GM19023 (cell line): ENCODE data around the gene AHCYL1.
A peak's percentile ranks its signal among the peaks of the same experiment; 100 is the strongest.
"Not testable (repeated sequence)": the region's sequence is repeated elsewhere in the genome, so short reads cannot be mapped to it uniquely, and the experiment has no call there.

Experiments
- ATAC-seq: cut with Tn5 transposase; IDR thresholded peaks from one replicate; pipeline ENCODE4 v1.9.1; 2021; ENCODE audit warnings: mild to moderate bottlenecking, moderate library complexity; ENCODE audit not compliant: unreplicated experiment

Gene AHCYL1

DNA sequence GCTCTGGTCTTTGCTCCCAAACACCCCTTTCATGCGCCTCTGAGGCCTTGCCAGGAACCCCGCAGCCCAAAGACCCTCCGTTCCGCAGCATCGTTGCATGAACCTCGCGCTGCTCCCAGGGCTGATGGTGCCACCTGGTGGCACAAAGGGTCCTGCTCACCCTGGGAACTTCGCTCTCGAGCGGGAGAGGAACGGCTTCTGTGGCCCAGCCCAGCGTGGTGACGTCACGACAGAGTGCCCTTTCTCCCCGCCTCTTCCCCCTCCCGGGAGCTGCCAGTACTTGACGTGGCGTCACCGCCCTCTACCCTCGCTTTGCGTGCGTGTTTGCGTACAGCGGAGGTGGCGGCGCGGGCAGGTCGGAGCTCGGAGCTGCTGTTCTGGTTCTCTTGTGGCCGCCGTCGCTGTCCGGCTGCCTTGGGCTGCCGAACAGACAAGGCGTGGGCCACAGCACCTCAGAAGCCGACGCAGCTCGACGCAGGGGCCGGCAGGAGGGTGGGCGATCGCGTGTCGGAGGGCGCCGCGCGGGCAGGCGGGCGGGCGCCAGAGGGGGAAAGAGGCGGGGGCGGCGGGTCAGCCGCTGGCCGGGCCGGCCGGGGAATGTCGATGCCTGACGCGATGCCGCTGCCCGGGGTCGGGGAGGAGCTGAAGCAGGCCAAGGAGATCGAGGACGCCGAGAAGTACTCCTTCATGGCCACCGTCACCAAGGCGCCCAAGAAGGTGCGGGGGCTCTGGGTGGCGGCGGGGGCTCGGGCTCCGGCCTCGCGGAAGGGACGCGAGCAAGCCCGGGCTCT is at the start of gene AHCYL1:
Gene AHCYL1 (plus strand): TSS at position 310 of the 791 bp plus-strand sequence. CDS start 288 bp downstream, at position 598.
- peak; percentile 96 for ATAC-seq

DNA sequence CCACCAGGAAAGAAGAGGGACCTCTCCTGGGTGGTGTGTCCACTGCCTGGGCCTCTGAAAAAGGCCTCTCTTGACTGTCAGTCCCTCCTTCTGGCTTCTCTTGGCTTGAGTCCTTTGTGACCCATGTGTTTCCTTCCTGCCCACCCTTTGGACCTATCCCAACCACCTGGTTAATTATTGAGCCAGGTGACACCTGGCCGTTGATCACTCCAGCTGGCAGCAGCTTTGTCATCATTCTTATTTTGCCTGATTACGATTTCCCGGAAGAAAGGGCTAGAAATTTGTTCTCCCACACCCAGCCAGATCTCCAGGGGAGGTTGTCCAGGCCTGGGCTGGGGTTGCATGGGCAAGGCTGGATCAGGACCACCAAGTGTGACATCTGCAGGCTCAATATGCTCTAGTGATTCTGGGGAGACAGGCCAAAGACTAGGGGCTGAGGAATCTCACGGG is 49.1 kb upstream of the AHCYL1 start:
- ATAC-seq, result no peak

DNA sequence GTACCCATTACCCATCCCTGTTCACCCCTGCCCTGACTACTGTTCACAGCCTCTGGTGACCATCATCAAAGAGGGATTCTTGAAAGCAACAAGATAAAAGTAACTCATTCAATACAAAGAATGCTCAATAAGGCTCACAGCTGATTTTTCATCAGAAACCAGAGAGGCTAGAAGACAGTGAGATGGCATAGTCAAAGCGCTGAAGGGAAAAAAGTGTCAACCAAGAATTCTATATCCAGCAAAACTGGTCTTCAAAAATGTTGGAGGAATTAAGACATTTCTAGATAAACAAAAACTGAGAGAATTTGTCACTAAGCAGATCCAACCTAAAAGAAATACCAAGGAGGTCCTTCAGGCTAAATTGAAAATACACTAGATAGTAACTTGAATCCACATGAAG is 46.8 kb upstream of the AHCYL1 start:
- no peak for ATAC-seq

DNA sequence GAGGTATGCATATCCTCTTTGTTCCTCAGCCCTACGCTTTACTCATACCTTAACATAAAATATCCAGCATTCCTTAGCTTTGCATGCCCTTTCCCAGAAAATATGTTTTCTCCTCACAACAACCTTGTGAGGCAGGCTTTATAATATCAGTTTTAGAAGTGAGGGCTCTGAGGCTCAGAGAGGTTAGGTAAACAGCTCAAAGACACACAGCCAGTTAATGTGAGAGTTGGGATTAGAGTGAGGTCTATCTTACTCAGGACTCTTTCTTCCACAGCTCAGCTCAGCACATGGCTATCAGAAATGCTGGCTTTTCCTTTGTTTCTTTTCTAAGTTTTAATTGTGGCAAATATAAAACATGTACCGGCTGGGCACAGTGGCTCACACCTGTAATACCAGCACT is 46.0 kb upstream of the AHCYL1 start:
- no peak for ATAC-seq

DNA sequence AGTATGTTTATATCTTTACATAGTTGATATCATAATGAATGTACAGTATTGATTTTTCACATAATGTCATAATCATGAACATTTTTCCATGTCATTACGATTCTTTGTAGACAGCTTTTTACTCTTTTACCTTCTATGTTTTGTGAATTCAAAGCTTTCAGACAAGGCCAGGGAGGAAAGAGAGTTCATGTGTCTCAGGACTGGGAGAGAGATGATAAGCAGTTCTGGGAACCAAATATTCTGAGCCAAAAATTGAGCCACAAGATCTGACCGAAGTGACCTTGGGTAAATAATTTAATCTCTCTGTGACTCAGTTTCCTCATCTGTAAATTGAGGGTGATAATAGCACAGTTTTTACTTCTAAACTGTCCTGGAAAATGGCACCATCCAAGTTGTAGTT is 42.1 kb upstream of the AHCYL1 start:
- no peak for ATAC-seq

DNA sequence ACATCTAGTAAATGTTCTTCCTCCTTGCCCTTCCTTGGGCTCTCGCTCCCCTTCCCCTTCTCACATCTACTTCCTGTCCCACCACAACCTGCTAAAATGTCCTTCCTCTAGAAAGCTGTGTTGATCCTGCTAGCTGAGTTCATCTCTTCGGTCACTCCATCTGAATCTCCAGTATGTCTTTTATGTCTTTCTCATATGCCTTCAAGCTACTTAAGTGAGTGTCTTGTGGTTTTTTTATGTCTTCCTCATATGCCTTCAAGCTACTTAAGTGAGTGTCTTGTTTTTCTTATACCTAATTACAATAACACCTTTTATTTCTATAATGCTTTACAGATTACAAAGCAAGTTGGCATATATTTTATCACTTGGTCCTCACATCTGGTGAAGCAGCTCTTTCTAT is 40.0 kb upstream of the AHCYL1 start:
- no peak for ATAC-seq

DNA sequence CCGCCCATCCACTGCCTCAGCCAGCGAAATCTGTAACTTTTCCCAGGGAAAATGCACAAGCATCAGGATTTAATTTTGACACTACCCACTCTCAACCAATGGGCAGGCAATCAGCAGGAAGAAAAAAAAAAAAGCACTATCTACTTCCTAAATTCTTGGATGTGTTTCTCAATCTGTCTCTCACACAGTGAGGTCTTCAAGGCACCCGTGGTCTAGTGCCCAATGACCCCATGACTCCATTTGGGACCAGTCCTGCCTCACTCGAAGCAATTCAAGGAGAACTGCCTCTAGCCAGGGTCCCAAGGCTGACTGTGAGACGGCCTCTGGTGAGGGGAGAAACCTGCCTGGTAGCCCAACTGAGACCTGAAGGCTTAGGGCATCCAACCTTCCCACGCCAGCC is 38.1 kb upstream of the AHCYL1 start:
- ATAC-seq, result no peak

DNA sequence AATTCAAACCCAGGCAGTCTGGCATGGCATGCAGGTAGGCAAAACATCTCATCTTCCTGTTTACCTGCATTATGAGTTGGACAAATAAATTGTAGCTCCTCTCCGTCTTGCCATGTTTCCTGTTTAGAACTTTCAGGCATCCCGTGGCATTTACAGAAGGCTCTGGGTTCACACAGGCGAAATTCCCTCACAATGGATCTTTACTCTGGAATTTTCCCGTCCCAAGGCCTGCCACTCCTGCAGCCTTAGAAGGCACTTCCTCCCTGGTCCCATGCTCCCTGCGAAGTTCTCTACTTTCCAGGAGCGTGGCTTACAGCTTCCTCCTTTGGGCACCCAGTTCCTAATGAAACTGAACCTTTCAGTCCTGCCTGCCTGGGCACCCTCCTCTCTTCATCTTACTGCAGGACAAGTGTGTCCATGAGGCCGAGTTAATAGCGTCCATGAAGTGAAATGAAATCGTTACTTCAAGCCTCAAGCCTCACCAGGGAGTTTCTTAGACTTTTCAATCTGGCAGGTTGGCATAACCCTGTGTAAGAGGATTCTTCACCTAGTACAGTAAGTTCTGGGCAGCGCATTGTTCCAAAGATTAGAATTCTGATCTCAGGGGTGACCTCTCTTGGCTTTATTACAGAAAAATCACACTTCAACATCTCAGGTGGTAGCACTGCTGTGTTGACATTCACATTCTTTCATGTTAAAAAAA is 36.8 kb upstream of the AHCYL1 start:
- no peak for ATAC-seq

DNA sequence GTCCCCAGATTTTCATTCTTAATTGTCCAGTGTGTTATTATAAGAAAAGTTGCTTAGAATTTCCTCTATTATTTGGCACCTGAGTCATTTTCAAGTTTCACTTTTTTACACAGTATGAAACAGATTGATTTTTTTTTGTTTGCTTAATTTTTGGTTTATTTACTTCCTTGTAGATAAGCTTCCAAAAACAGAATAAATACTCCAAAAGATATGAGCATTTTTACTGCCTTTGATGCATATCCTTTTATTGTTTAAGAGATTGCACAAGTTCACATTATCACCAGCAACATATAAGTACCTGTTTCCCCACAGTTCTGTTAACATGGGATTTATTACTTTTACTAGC is 36.3 kb upstream of the AHCYL1 start:
- no peak for ATAC-seq

DNA sequence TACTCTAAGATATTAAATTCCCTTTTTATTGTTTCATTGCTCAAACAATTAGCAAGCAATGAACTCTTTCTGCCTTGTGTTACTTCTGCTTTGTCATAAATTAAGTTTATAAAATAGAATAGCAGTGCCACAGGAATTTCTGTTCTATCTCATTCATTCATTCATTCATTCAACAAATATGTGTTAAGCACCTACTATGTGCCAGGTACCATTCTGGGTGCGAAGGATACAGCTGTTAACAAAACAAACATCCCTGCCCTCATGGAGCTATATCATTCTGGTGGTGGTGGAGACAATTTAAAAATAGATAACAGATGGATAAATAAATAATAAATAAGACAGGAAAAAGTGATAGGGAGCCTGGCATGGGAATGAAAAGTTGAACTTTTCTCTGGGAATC is 34.5 kb upstream of the AHCYL1 start:
- ATAC-seq, result no peak

DNA sequence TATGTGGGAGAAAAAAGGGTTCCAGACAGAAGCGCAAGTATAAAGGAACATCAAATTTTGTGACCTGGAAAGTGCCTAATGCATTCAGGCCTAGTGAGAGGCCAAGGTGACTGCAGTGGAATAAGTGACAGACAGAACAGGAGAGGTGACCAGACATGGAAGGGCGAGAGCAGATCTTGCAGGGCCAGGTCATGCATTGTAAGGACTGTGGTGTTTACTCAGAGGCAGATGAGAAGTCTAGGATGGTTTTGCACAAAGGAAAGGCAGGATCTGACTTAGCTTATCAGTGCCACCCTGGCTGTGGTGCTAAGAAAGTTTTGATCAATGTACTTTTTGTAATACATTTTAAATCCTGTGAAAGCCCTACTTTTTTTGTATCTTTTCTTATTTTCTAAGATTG is 34.1 kb upstream of the AHCYL1 start:
- ATAC-seq, result no peak

DNA sequence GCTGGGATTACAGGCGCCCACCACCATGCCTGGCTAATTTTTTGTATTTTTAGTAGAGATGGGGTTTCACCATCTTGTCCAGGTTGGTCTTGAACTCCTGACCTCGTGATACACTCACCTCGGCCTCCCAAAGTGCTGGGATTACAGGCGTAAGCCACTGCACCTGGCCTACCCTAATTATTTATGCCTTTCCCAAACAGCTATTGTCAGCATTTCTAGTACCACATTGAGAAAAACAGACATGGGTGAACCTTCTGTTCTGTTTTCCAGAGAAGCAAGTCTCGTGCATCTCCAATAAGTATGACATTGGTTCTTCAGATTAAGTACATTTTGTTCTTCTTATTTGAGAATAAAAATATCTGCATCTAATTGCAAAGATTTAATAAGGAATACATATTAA is 33.1 kb upstream of the AHCYL1 start:
- not testable (repeated sequence) for ATAC-seq

DNA sequence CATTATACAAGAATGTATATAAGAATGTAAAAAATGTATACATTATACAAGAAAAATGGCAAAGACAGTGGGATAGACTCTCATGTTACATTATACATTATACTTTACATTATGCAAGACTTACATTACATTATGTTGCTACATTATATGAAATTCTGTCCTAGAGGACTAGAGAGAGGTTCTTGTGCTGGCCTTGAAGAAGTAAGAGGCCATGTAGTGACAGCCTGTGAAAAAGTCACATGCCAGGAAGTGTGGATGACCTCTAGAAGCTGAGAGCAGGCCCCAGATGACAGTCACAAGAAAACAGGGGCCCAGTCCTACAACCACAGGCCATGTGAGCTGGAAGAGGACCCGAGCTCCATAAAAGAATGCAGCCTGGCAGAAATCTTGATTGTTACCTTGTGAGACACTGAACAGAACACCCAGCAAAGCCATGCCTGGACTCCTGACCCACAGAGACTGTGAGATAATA is 30.5 kb upstream of the AHCYL1 start:
- no peak for ATAC-seq

DNA sequence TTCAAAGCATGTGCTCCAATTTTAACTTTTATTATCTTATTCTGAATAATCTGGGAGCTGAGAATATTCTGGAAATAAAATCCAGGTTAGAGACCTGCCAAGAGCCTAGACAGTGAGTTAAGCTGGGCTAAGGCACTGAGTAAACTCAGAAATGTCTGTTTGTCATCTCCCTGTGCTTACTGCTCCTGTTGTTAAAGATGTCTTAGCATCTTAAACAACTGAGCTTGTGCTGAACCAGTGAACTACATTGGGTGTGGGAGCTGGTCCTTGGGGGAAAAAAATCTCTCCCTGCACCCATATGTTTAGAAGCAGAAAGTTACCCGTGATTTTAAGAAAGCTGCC is 25.0 kb upstream of the AHCYL1 start:
- no peak for ATAC-seq

DNA sequence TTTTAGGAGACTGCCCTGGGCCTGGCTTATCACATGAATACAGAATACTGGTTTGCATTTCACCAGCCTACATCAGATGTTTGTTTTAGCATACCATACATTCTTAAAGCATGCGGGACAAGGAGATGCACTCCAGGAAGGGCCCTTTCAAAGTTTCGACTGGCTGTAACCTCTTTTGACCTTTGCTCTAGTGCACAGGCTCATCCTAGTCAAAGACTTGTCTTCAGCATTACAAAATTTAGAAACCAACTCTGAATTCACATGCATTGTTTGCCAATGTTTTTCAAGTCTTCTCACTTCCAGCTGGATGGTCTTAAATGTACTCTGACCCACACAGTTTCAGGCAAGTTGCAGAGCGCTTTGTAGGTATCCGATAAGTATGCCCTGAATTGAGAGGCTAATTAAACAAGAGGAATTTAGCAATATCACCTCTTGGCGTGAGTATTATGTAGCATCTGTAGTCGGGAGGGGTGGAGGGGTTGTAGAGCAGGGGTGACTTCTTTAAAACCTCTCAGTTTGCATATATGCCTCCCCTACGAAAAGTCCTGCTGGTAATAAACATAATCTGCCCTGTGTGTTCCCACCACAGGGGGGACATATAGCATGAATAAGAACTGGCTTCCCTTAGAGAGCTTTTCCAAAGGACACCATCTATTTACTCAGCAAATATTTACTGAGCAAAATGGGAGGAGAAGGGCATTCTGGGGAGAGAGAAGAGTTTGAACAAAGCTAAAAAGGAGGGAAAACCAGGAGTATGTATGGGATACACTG is 24.4 kb upstream of the AHCYL1 start:
- ATAC-seq, result no peak

DNA sequence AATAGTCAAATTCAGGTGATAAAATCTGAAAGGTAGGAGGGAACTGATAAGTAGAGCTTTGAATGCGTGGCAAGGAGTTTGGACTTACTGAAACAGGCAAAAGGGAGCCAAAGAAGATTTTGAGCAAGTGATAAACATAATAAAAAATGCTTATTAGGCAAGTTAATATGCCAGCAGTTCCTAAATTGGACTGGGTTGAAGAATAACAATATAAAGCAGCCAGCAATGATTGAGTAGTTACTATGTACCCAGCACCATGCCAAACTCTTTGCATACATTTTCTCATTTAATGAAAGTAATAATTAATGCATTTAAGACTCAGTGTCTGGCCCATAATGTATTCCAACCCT is 23.8 kb upstream of the AHCYL1 start:
- no peak for ATAC-seq

DNA sequence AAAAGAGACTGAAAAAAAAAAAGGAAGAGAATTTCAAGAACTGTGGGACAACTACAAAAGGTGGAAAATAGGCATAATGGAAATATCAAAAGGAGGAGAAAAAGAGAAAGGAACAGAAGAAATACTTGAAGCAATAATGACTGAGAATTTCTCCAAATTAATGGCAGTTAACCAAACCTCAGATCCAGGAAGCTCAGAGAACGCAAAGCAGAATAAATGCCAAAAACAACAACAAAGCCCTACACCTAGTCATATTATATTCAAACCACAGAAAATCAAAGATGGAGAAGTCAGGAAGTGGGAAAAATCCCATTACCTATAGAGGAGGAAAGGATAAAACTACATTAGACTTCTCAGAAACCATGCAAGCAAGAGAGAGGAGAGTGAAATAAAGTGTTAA is 20.7 kb upstream of the AHCYL1 start:
- ATAC-seq, result no peak

DNA sequence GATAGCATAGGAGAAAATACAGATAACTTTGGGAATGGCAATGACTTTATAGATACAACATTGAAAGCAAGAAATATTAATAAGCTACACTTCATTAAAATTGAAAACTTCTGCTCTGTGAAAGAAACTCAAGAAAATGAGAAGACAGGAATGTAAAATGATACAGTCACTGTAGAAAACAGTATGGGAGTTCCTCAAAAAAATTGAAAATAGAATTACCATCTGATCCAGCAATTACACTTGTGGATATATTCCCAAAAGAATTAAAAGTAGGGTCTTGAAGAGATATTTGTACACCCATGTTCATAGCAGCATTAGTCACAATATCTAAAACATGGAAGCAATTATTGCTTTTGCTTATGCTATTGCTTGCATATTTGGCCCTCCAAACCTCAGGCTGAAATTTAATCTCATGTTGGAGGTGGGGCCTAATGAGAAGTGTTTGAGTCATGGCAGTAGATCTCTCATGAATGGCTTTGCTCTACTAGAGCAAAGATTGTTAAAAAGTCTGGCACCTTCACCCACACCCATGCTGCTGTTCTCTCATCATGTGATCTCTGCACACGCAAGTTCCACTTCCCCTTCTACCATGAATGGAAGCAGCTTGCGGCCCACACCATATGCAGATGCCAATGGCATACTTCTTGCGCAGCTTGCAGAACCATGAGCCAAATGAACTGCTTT is 15.3 kb upstream of the AHCYL1 start:
- ATAC-seq, result no peak

DNA sequence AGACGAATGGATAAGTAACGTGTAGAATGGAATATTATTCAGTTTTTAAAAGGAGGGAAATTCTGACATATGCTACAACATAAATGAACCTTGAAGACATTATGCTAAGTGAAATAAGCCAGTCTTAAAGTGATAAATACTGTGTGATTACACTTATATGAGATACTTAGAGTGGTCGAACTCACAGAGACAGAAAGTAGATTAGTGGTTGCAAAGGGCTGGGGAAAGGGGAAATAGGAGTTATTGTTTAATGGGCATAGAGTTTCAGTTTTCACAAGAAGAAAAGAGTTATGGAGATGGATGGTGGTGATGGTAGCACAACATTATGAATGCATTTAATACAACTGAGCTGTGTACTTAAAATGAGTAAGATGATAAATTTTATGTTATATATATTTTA is 14.7 kb upstream of the AHCYL1 start:
- ATAC-seq, result no peak

DNA sequence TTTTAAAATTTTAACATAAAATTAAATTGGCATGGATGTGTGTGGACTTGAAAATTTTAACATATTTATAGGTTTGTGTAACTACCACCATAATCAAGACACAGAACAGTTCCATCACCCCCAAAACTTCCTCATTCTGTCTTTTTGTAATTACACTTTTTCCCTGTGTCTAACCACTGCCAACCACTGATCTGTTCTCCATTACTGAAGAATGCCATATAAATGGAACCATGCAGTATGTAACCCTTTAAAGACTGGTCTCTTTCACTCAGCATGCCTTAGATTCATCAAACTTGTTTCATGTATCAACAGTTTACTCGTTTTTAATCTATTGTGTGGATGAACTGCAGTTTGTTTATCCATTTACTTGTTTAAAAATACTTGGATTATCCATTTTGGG is 13.0 kb upstream of the AHCYL1 start:
- ATAC-seq, result no peak

DNA sequence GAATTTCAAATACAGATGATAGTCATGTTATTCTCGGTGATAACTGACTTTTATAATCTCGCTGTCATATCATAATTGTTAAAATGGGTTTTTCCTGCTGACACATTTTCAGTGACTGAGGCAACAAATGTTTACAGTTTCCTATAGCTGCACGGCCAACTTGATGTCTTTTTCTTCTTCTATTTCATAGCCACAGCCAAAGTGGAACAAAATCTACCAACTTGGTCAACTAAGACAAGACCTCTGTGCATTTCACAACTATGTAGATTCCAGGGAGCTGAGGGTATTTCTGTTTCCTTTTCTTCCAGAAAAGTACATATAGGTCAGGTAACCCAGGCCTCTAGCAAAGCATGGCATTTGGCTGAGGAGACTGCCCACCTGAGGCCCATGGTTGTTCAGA is 10.4 kb upstream of the AHCYL1 start:
- ATAC-seq, result no peak
